Measurements from ENCODE around the gene OSER1.

OSER1 gene

DNA sequence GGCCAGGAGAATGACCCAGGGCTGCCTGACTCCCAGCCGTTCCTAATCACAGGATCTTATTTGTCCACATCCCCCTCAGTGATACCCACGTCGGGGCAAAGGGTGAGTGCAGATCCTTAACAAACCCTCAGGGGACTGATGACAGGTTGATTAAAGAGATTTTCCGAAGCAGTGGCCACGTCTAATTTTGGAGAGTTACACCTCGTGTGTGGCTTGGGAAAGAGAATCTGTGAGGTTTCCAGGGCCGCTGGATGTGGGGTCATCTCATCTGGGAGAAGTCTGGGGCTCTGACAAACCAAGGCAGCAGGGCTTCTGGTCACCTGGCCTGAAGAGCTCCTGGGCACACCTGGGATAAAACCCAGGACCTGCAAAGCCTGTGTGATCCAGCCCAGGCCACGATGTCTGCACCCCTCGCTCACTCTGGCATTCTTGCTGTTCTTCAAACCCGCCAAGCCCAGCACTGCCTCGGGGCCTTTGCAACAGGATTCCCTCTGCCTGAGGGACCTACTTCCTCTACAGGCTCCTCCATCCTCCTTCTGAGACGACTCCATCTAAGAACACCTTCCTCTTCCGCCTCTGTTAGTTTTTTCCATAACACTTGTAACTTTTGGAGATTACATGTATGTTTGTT, 28.3 kb downstream of the OSER1 start:
- no peak overlapping the region for H3K27ac ChIP-seq
- TF ChIP-seq, protein P1, sequence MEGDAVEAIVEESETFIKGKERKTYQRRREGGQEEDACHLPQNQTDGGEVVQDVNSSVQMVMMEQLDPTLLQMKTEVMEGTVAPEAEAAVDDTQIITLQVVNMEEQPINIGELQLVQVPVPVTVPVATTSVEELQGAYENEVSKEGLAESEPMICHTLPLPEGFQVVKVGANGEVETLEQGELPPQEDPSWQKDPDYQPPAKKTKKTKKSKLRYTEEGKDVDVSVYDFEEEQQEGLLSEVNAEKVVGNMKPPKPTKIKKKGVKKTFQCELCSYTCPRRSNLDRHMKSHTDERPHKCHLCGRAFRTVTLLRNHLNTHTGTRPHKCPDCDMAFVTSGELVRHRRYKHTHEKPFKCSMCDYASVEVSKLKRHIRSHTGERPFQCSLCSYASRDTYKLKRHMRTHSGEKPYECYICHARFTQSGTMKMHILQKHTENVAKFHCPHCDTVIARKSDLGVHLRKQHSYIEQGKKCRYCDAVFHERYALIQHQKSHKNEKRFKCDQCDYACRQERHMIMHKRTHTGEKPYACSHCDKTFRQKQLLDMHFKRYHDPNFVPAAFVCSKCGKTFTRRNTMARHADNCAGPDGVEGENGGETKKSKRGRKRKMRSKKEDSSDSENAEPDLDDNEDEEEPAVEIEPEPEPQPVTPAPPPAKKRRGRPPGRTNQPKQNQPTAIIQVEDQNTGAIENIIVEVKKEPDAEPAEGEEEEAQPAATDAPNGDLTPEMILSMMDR (conservative IDR thresholded peaks at IDR 0.05), result no peak

- no peak overlapping the region for H3K27ac ChIP-seq
Measured at GRCh38 chr20:44181611-44182010, 29.0 kb downstream of the OSER1 start.

DNA sequence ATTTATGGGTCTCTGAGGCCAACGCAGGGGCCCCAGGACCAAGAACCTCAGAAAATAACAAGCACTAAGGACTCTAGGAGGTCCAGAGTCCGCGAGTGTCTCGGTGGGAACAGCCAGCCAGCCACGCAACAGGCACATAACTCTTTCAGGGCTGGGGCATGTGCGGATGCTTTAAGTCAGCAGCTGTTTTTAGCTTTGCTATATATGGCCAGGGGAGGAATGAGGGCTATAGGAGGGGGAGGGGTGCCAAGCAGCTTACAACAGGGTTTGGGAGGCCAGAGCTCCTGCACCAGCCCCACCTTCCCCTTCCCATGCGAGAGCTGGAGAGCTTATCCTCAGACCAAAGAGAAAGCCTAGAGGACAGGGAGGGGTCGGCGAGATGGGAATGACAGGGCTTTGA, 29.8 kb downstream of the OSER1 start:
- no peak overlapping the region for H3K27ac ChIP-seq
- TF ChIP-seq, protein P1 (conservative IDR thresholded peaks at IDR 0.05), result no peak

More at GRCh38 chr20:44181611-44182010, 29.0 kb downstream of the OSER1 start:
- TF ChIP-seq, protein P1 (conservative IDR thresholded peaks at IDR 0.05), result no peak

- TF ChIP-seq, protein P1 (conservative IDR thresholded peaks at IDR 0.05), result no peak
- H3K27ac ChIP-seq, result no peak overlapping the region
Measured at GRCh38 chr20:44176833-44177534, 33.6 kb downstream of the OSER1 start.

DNA sequence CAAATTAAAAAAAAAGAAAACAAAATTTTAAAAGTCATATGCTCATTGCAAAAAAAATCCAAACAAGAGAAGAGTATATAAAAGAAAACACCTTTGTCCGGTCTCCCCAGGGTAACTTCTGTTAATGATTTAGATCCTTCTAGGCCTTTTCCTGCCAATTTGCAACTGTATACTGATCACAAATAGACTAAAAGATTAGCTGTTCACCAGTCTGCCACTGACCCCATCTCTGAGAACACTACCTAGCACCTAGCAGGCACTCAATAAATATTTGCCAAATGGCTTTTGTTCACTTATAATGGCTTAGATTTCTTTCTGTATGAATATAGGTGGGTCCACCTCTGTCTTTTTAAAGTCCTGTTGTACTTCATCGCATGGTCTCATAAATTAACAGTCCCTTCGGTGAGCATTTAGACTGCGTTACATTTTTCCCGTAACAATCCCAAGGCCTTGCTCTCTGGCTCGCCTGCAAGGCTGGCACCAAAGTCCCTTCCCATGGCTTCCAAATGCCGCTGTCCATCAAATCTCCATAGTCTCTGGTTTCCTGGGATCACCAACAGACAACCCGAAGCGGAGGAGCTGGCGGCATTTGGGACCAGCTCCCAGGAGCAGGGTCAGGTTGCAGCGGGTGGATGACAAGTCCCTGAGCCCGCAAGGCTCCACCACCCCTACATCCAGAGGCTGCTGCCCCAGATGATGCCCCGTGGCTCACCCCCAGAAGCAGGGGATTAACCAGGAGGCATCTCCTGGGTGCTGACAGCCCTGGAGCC, 35.4 kb downstream of the OSER1 start:
- no peak overlapping the region for H3K27ac ChIP-seq
- TF ChIP-seq, protein P1 (conservative IDR thresholded peaks at IDR 0.05), result no peak

DNA sequence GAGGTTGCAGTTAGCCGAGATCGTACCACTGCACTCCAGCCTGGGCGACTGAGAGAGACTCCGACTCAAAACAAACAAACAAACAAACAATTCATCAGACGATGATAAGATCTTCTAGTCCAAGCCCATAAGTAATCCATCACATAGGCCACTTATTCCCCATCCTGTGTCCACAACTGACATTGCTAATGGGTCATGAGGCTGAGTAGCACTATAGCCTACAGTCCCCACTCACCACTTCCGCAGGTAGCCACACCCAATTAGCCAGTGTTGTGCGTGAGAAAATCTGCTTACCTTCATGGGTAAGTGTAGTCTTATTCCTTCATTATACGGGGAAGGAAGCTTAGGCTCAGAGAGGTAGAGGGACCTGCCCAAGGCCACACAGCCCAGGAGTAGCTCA, 36.7 kb downstream of the OSER1 start:
- H3K27ac ChIP-seq, result no peak overlapping the region
- TF ChIP-seq, protein P1 (conservative IDR thresholded peaks at IDR 0.05), result no peak

DNA sequence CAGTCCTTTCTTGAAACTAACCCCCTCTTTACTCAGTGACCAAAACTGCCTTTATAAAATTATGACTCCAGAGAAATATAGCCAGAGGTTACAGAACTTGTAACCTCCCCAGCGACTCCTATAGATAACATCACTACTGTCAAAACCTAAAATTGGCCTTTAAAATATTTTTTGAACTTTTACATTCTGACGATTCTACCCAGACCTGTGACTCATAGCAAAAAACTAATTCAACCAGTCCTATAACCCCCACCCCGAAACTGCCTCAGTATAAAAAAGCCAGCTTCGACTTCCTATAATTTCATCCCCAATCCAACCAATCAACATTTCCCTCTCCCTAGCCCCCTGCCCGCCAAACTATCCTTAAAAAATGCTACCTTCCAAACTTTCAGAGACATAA, 37.5 kb downstream of the OSER1 start:
- TF ChIP-seq, protein P1 (conservative IDR thresholded peaks at IDR 0.05), result no peak
- no peak overlapping the region for H3K27ac ChIP-seq
